Hepatocyte (in vitro differentiated cells): ENCODE results near the gene TSHZ1. TPM values are rescaled to one million over a fixed set of nuclear protein-coding genes. Genes with fewer than 3 reads are reported as not detected.

Experiments
- DNase-seq: peaks from one replicate; pipeline ENCODE4 v3.0.0-alpha.2; 2016; ENCODE audit warnings: low spot score
- H2AFZ ChIP-seq: fragments of 200-600 bp; sonication (generic); 2 replicates; pipeline ENCODE4 v1.6.0; 2016; ENCODE audit warnings: antibody characterized with exemption, mild to moderate bottlenecking
- H3K27ac ChIP-seq: fragments of 200-600 bp; sonication (generic); 2 replicates; pipeline ENCODE4 v1.5.1; 2016; ENCODE audit warnings: mild to moderate bottlenecking
- H3K27me3 ChIP-seq: fragments of 200-600 bp; sonication (generic); 2 replicates; pipeline ENCODE4 v1.6.1; 2016
- H3K36me3 ChIP-seq: fragments of 200-600 bp; sonication (generic); replicated peaks from 2 replicates; pipeline ENCODE4 v1.5.1; 2016; ENCODE audit warnings: low read depth; ENCODE audit not compliant: insufficient read depth
- H3K4me1 ChIP-seq: fragments of 200-600 bp; sonication (generic); 2 replicates; pipeline ENCODE4 v1.5.1; 2016; ENCODE audit warnings: mild to moderate bottlenecking, moderate library complexity; ENCODE audit not compliant: insufficient read depth
- H3K4me2 ChIP-seq: fragments of 200-600 bp; sonication (generic); 2 replicates; pipeline ENCODE4 v1.6.0; 2016
- H3K4me3 ChIP-seq: fragments of 200-600 bp; sonication (generic); 2 replicates; pipeline ENCODE4 v1.5.1; 2016; ENCODE audit warnings: mild to moderate bottlenecking
- H3K79me2 ChIP-seq: fragments of 200-600 bp; sonication (generic); 2 replicates; pipeline ENCODE4 v1.6.0; 2017; ENCODE audit warnings: mild to moderate bottlenecking
- H3K9me2 ChIP-seq: fragments of 200-600 bp; sonication (generic); replicated peaks from 2 replicates; pipeline ENCODE4 v1.6.0; 2017; ENCODE audit warnings: mild to moderate bottlenecking; ENCODE audit not compliant: insufficient read depth
- H3K9me3 ChIP-seq: fragments of 200-600 bp; sonication (generic); 2 replicates; pipeline ENCODE4 v1.5.1; 2016; ENCODE audit warnings: low read depth, mild to moderate bottlenecking
- H4K20me1 ChIP-seq: fragments of 200-600 bp; sonication (generic); 2 replicates; pipeline ENCODE4 v1.6.0; 2016; ENCODE audit warnings: mild to moderate bottlenecking; ENCODE audit not compliant: insufficient read depth, poor library complexity, severe bottlenecking
- EZH2 ChIP-seq: fragments of 200-600 bp; sonication (generic); IDR thresholded peaks from 2 replicates; pipeline ENCODE4 v1.6.1; 2016; ENCODE audit warnings: antibody characterized with exemption, mild to moderate bottlenecking, borderline replicate concordance
- EZH2phosphoT487 ChIP-seq: fragments of 200-600 bp; sonication (generic); IDR thresholded peaks from one replicate; pipeline ENCODE4 v1.6.1; 2018; ENCODE audit warnings: antibody characterized with exemption, mild to moderate bottlenecking, low read depth, moderate library complexity; ENCODE audit not compliant: unreplicated experiment, severe bottlenecking
- WGBS: methylation state at CpG from one replicate; pipeline ENCODE4 v1.1.6; 2016; ENCODE audit warnings: low lambda C conversion rate; ENCODE audit errors: missing lambda C conversion rate; 5-methylcytosine and 5-hydroxymethylcytosine counted together
- polyA plus RNA-seq: library from polyadenylated mRNA; unstranded; fragments of >200 nt; fragmentation: Nextera tagmentation; extraction: Ambion mirVana; gene quantifications from 2 replicates; pipeline ENCODE4 v1.2.1, GENCODE V29; 2016
- total RNA-seq: library from RNA; depleted of rRNA; stranded (reverse); fragments of >200 nt; gene quantifications from 2 replicates; pipeline ENCODE4 v1.2.3, GENCODE V29; 2014
- TF ChIP-seq, protein P1 (sequence below): fragments of 200-600 bp; sonication (generic); IDR thresholded peaks from 2 replicates; pipeline ENCODE4 v1.5.1; 2016; ENCODE audit warnings: antibody characterized with exemption, mild to moderate bottlenecking; ENCODE audit not compliant: poor library complexity

TSHZ1 gene
- total and polyA plus RNA-seq, 2 experiments from 2014 or later = 8.5 to 13.1 TPM

DNA sequence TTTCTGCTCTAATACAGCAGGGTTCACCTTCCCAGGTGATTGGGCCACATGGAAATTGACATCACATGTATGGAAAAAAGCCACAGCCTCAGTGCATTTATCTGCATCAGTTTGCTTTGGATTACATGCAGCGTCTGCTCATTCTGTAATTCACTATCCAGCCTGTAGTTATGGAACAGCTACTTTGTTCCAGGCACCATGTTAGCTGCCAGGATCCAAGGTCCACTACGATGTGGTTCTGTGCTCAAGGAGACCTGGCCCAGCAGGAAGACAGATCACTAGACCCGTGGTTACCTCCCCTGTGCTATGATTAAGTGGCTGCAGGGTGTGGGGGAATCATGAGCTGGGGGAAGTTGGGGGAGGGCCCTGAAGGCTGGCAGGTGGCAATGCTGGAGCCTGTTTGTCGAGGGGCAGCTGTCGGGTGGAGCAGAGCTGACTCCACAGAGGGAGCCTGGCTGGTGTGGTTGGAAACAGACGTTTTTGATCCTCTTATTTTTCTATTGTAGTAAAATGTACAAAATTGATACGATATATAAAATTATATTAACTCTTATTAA lies 58.6 kb downstream of the TSHZ1 start:
- TF ChIP-seq EZH2 (no peak), EZH2phosphoT487 (no peak)
- TF ChIP-seq, protein P1, sequence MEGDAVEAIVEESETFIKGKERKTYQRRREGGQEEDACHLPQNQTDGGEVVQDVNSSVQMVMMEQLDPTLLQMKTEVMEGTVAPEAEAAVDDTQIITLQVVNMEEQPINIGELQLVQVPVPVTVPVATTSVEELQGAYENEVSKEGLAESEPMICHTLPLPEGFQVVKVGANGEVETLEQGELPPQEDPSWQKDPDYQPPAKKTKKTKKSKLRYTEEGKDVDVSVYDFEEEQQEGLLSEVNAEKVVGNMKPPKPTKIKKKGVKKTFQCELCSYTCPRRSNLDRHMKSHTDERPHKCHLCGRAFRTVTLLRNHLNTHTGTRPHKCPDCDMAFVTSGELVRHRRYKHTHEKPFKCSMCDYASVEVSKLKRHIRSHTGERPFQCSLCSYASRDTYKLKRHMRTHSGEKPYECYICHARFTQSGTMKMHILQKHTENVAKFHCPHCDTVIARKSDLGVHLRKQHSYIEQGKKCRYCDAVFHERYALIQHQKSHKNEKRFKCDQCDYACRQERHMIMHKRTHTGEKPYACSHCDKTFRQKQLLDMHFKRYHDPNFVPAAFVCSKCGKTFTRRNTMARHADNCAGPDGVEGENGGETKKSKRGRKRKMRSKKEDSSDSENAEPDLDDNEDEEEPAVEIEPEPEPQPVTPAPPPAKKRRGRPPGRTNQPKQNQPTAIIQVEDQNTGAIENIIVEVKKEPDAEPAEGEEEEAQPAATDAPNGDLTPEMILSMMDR = no peak
- no peak for DNase-seq
- H3K27ac ChIP-seq = no peak overlapping the region
- no peaks in the 10 kb centered on the region for H3K9me3 ChIP-seq
- H3K79me2 ChIP-seq = peaks cover 87% of the 10 kb centered on the region
- no peak overlapping the region for H2AFZ ChIP-seq
- H3K9me2 ChIP-seq = no peaks in the 10 kb centered on the region
- H3K4me3 ChIP-seq = no peak overlapping the region
- H3K4me1 ChIP-seq = no peaks in the 10 kb centered on the region
- H3K27me3 ChIP-seq = no peaks in the 10 kb centered on the region
- WGBS = 84% methylated on average over 7 of the region's 7 CpGs
- H4K20me1 ChIP-seq = peaks cover 14% of the 10 kb centered on the region
- no peak overlapping the region for H3K4me2 ChIP-seq
- no peaks in the 10 kb centered on the region for H3K36me3 ChIP-seq

DNA sequence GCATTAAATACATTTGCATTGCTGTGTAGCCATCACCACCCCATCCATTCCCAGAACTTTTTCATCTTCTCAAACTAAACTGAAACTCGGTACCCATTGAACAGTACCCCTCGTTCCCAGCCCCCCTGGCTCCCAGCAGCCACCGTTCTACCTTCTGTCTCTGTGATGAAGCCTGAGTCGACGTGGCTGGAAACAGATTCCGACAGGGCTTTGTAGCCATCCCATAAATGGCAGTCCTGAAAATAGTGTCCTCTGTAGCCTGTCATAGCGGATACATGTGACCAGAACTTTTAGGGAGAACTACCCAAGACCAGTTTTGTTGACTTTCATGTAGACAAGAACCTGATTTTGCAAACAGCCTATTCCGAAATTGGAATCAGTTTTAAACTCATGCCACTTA lies 59.1 kb downstream of the TSHZ1 start:
- DNase-seq = no peak
- TF ChIP-seq EZH2phosphoT487 = no peak
- TF ChIP-seq EZH2 = no peak
- TF ChIP-seq, protein P1 = no peak
- WGBS = 95% methylated on average over 8 of the region's 8 CpGs
- H3K27me3 ChIP-seq = no peaks in the 10 kb centered on the region
- H3K4me3 ChIP-seq = no peak overlapping the region
- no peaks in the 10 kb centered on the region for H3K36me3 ChIP-seq
- H2AFZ ChIP-seq = no peak overlapping the region
- H3K79me2 ChIP-seq = peaks cover 91% of the 10 kb centered on the region
- no peak overlapping the region for H3K27ac ChIP-seq
- H3K9me3 ChIP-seq = no peaks in the 10 kb centered on the region
- H4K20me1 ChIP-seq = peaks cover 11% of the 10 kb centered on the region
- H3K9me2 ChIP-seq = no peaks in the 10 kb centered on the region
- H3K4me1 ChIP-seq = no peaks in the 10 kb centered on the region
- no peak overlapping the region for H3K4me2 ChIP-seq

DNA sequence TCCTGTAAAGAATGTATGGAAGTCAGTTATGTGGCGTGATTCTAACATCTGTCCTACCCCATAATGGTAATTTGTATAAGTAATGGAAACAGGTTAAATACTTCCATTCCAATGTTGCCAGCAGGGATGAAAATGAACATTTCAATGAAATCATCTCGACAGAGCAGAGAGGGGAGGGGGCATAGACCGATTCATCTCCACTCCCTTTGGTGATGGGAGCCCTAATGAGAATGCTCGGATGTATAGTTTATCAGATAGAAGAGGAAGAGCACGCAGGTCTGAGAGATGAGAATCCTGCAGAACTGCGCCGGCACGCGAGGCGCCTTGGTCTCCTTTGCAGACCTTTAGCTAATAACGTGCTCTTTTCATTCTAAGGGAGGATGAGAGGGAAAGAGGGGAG lies 61.4 kb downstream of the TSHZ1 start:
- H3K27ac ChIP-seq = no peak overlapping the region
- no peak for TF ChIP-seq EZH2phosphoT487
- TF ChIP-seq EZH2 = no peak
- TF ChIP-seq, protein P1 = no peak
- WGBS = 93% methylated on average over 11 of the region's 11 CpGs
- no peaks in the 10 kb centered on the region for H3K9me2 ChIP-seq
- no peak overlapping the region for H2AFZ ChIP-seq
- no peaks in the 10 kb centered on the region for H3K36me3 ChIP-seq
- no peaks in the 10 kb centered on the region for H3K27me3 ChIP-seq
- H4K20me1 ChIP-seq = peaks cover 11% of the 10 kb centered on the region
- H3K79me2 ChIP-seq = peaks cover 97% of the 10 kb centered on the region
- H3K4me2 ChIP-seq = no peak overlapping the region
- H3K9me3 ChIP-seq = no peaks in the 10 kb centered on the region
- no peak overlapping the region for H3K4me3 ChIP-seq
- DNase-seq = no peak
- H3K4me1 ChIP-seq = no peaks in the 10 kb centered on the region

DNA sequence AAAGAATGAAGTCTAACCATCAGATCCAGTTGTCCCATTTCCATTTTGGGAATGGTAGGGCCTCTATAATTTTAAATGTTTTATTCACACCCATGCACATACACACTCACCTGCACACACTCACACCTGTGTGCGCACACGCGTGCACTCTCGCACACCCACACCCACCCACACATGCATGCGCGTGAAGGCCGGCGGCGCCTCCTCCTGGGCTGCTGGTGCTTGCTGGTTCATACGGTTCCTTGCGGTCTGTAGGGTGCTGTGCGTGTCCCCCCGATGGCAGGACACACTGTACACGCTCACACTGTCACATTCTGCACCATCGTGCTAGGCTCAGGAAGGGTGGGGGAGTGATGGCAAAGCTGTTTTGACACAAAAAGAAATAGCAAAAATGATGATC lies 63.2 kb downstream of the TSHZ1 start:
- Histone ChIP-seq H3K9me3 (no peaks in the 10 kb centered on the region), H3K4me1 (no peaks in the 10 kb centered on the region), H3K27ac (no peak overlapping the region), H3K36me3 (no peaks in the 10 kb centered on the region), H3K9me2 (no peaks in the 10 kb centered on the region), H4K20me1 (peaks cover 16% of the 10 kb centered on the region), H2AFZ (no peak overlapping the region), H3K4me2 (no peak overlapping the region), H3K4me3 (no peak overlapping the region), H3K79me2 (peaks cover 98% of the 10 kb centered on the region), H3K27me3 (no peaks in the 10 kb centered on the region)
- 100% methylated on average over 15 of the region's 15 CpGs for WGBS
- TF ChIP-seq, protein P1 = no peak
- TF ChIP-seq EZH2phosphoT487 (no peak), EZH2 (no peak)
- no peak for DNase-seq
